Middle frontal gyrus (tissue), 1 donor: Measurements from ENCODE around the gene GSK3B.
"Not testable (repeated sequence)": the region's sequence is repeated elsewhere in the genome, so short reads cannot be mapped to it uniquely, and the experiment has no call there.

Experiments
- DNase-seq: peaks from one replicate; pipeline ENCODE4 v3.0.0-alpha.2; 2015; ENCODE audit warnings: low spot score; ENCODE audit errors: extremely low spot score

Gene GSK3B

GRCh38 chr3:120057029-120057428 is 37.2 kb downstream of the GSK3B start:
- DNase-seq, result no peak

GRCh38 chr3:120053647-120054046 is 40.6 kb downstream of the GSK3B start:
- DNase-seq, result not testable (repeated sequence)

GRCh38 chr3:120052677-120053076 is 41.6 kb downstream of the GSK3B start:
- no peak for DNase-seq

GRCh38 chr3:120052225-120052624 is 42.0 kb downstream of the GSK3B start:
- no peak for DNase-seq

- not testable (repeated sequence) for DNase-seq
These were observed 42.7 kb downstream of the GSK3B start for GRCh38 chr3:120051570-120051969.

GRCh38 chr3:120049881-120050539 is 44.2 kb downstream of the GSK3B start:
- no peak for DNase-seq

- no peak for DNase-seq
These were observed 45.2 kb downstream of the GSK3B start for GRCh38 chr3:120049072-120049471.

- DNase-seq, result no peak
These were observed 45.7 kb downstream of the GSK3B start for GRCh38 chr3:120048355-120049041.

- no peak for DNase-seq
These were observed 46.6 kb downstream of the GSK3B start for GRCh38 chr3:120047686-120048085.

GRCh38 chr3:120040813-120041377 is 53.4 kb downstream of the GSK3B start:
- DNase-seq, result no peak

GRCh38 chr3:120039642-120040610 is 54.3 kb downstream of the GSK3B start:
- DNase-seq, result no peak

- DNase-seq, result no peak
These were observed 60.7 kb downstream of the GSK3B start for GRCh38 chr3:120033596-120033995.

- no peak for DNase-seq
These were observed 62.7 kb downstream of the GSK3B start for GRCh38 chr3:120031561-120031960.

GRCh38 chr3:120029749-120030148 is 64.5 kb downstream of the GSK3B start:
- DNase-seq, result no peak

- DNase-seq, result no peak
These were observed 65.8 kb downstream of the GSK3B start for GRCh38 chr3:120028271-120029047.

- DNase-seq, result no peak
These were observed 67.0 kb downstream of the GSK3B start for GRCh38 chr3:120027226-120027625.

- no peak for DNase-seq
These were observed 68.7 kb downstream of the GSK3B start for GRCh38 chr3:120025520-120025919.

GRCh38 chr3:120024103-120024502 is 70.1 kb downstream of the GSK3B start:
- DNase-seq, result no peak

- DNase-seq, result no peak
These were observed 71.5 kb downstream of the GSK3B start for GRCh38 chr3:120022729-120023128.

- DNase-seq, result no peak
These were observed 72.7 kb downstream of the GSK3B start for GRCh38 chr3:120021523-120021922.

GRCh38 chr3:120018299-120018698 is 75.9 kb downstream of the GSK3B start:
- DNase-seq, result no peak
